Liver (tissue), 9 donors: Measurements from ENCODE around the gene ATP2A1. TPM values are rescaled to one million over a fixed set of nuclear protein-coding genes. Genes with fewer than 3 reads are reported as not detected.

Source experiments
- DNase-seq: peaks from one replicate; pipeline ENCODE4 v3.0.0-alpha.2; 2017; ENCODE audit warnings: low spot score
- H3K27ac ChIP-seq, 2 donors: one replicate each; pipeline ENCODE4 v1.7.0; 2013; ENCODE audit warnings: inconsistent platforms in 2 of 2, low read length in 2 of 2, control low read depth in 1 of 2, low read depth in 1 of 2, mild to moderate bottlenecking in 1 of 2
- H3K27me3 ChIP-seq, 4 donors: one replicate each; pipeline versions ENCODE4 v1.6.1 to v1.7.0; 2013; ENCODE audit warnings: low read length in 3 of 4, inconsistent platforms in 1 of 4, mild to moderate bottlenecking in 1 of 4, moderate library complexity in 1 of 4; ENCODE audit not compliant: control insufficient read depth in 4 of 4, insufficient read depth in 4 of 4
- H3K36me3 ChIP-seq, 4 donors: one replicate each; pipeline versions ENCODE4 v1.6.1 to v1.7.0; 2013; ENCODE audit warnings: low read length in 3 of 4, mild to moderate bottlenecking in 3 of 4, low read depth in 1 of 4, moderate library complexity in 1 of 4; ENCODE audit not compliant: control insufficient read depth in 4 of 4, insufficient read depth in 3 of 4
- H3K4me1 ChIP-seq, 4 donors: one replicate each; pipeline versions ENCODE4 v1.6.1 to v1.7.0; 2013; ENCODE audit warnings: low read length in 3 of 4, mild to moderate bottlenecking in 3 of 4, moderate library complexity in 1 of 4; ENCODE audit not compliant: control insufficient read depth in 4 of 4, insufficient read depth in 4 of 4
- H3K4me3 ChIP-seq, 3 donors: one replicate each; pipeline versions ENCODE4 v1.6.1 to v1.7.0; 2013; ENCODE audit warnings: low read length in 3 of 3, control low read depth in 1 of 3, low read depth in 1 of 3, mild to moderate bottlenecking in 1 of 3
- H3K9ac ChIP-seq, 2 donors: one replicate each; pipeline ENCODE4 v1.7.0; 2013; ENCODE audit warnings: low read length in 2 of 2, mild to moderate bottlenecking in 2 of 2, moderate library complexity in 2 of 2, control low read depth in 1 of 2, low read depth in 1 of 2
- H3K9me3 ChIP-seq, 4 donors: one replicate each; pipeline versions ENCODE4 v1.6.1 to v1.7.0; 2013; ENCODE audit warnings: low read length in 3 of 4; ENCODE audit not compliant: control insufficient read depth in 4 of 4
- FOXA1 ChIP-seq: IDR thresholded peaks from 2 replicates; pipeline ENCODE4 v1.6.1; 2016; ENCODE audit warnings: antibody characterized with exemption
- FOXA2 ChIP-seq: IDR thresholded peaks from 2 replicates; pipeline ENCODE4 v1.6.1; 2016; ENCODE audit warnings: antibody characterized with exemption
- GABPA ChIP-seq, 2 donors: IDR thresholded peaks in 1 of 2; conservative IDR thresholded peaks in 1 of 2; 2 replicates each; pipeline ENCODE4 v1.6.1; 2016; ENCODE audit warnings: antibody characterized with exemption in 2 of 2, mild to moderate bottlenecking in 1 of 2, moderate library complexity in 1 of 2
- HNF4A ChIP-seq, 2 donors: conservative IDR thresholded peaks; 2 replicates each; pipeline ENCODE4 v1.6.1; 2016; ENCODE audit warnings: antibody characterized with exemption in 2 of 2, mild to moderate bottlenecking in 2 of 2
- HNF4G ChIP-seq: IDR thresholded peaks from 2 replicates; pipeline ENCODE4 v1.6.1; 2016; ENCODE audit warnings: antibody characterized with exemption
- JUND ChIP-seq, 2 donors: IDR thresholded peaks; 2 replicates each; pipeline ENCODE4 v1.6.1; 2016; ENCODE audit warnings: antibody characterized with exemption in 2 of 2
- NR2F2 ChIP-seq: IDR thresholded peaks from 2 replicates; pipeline ENCODE4 v1.6.1; 2016; ENCODE audit warnings: antibody characterized with exemption
- RAD21 ChIP-seq, 2 donors: IDR thresholded peaks; 2 replicates each; pipeline ENCODE4 v1.6.1; 2016; ENCODE audit warnings: antibody characterized with exemption in 2 of 2, mild to moderate bottlenecking in 2 of 2
- RXRA ChIP-seq, 2 donors: IDR thresholded peaks; 2 replicates each; pipeline ENCODE4 v1.6.1; 2017 to 2018; ENCODE audit warnings: antibody characterized with exemption in 2 of 2, mild to moderate bottlenecking in 1 of 2
- TAF1 ChIP-seq: conservative IDR thresholded peaks from 2 replicates; pipeline ENCODE4 v1.6.1; 2016; ENCODE audit warnings: antibody characterized with exemption, mild to moderate bottlenecking
- YY1 ChIP-seq: IDR thresholded peaks from 2 replicates; pipeline ENCODE4 v1.6.1; 2016; ENCODE audit warnings: antibody characterized with exemption, mild to moderate bottlenecking
- WGBS: extraction: QIAGEN DNeasy Blood & Tissue Kit; methylation state at CpG from one replicate; pipeline ENCODE4 v1.1.7; 2013; 5-methylcytosine and 5-hydroxymethylcytosine counted together
- polyA plus RNA-seq, 2 donors: library from polyadenylated mRNA; stranded (reverse) in 1 of 2; unstranded in 1 of 2; fragments of 200-250 nt in 1 of 2; fragments of >200 nt in 1 of 2; fragmentation: Nextera tagmentation in 1 of 2; extraction: Ambion mirVana in 1 of 2; gene quantifications; one replicate each; pipeline versions ENCODE4 v1.2.1 to v1.2.3, GENCODE V29; 2013 to 2015
- total RNA-seq, 2 donors: library from RNA; depleted of rRNA; stranded (reverse); fragments of >200 nt; gene quantifications; one replicate each; pipeline ENCODE4 v1.2.3, GENCODE V29; 2014
- TF ChIP-seq, protein P1 (sequence below): IDR thresholded peaks from 2 replicates; pipeline ENCODE4 v1.6.1; 2016; ENCODE audit warnings: antibody characterized with exemption
- TF ChIP-seq, protein P2 (sequence below): fragments of 150-350 bp; IDR thresholded peaks from 2 replicates; pipeline ENCODE4 v1.5.1; 2017; ENCODE audit warnings: improper control_type of control experiment, low read depth, low read length; ENCODE audit not compliant: missing input control
- TF ChIP-seq, protein P3 (sequence below): IDR thresholded peaks from 2 replicates; pipeline ENCODE4 v1.6.1; 2016; ENCODE audit warnings: antibody characterized with exemption, mild to moderate bottlenecking
- TF ChIP-seq, protein P4 (sequence below): IDR thresholded peaks from 2 replicates; pipeline ENCODE4 v1.6.1; 2016; ENCODE audit warnings: antibody characterized with exemption
- donor health status: healthy.
- donor health status: healthy.
- donor health status: healthy.
- donor health status: healthy.
- donor health status: healthy.

The ATP2A1 gene
- total and polyA plus RNA-seq, 4 donors, result 0.07 to 0.23 (median 0.13) TPM

DNA sequence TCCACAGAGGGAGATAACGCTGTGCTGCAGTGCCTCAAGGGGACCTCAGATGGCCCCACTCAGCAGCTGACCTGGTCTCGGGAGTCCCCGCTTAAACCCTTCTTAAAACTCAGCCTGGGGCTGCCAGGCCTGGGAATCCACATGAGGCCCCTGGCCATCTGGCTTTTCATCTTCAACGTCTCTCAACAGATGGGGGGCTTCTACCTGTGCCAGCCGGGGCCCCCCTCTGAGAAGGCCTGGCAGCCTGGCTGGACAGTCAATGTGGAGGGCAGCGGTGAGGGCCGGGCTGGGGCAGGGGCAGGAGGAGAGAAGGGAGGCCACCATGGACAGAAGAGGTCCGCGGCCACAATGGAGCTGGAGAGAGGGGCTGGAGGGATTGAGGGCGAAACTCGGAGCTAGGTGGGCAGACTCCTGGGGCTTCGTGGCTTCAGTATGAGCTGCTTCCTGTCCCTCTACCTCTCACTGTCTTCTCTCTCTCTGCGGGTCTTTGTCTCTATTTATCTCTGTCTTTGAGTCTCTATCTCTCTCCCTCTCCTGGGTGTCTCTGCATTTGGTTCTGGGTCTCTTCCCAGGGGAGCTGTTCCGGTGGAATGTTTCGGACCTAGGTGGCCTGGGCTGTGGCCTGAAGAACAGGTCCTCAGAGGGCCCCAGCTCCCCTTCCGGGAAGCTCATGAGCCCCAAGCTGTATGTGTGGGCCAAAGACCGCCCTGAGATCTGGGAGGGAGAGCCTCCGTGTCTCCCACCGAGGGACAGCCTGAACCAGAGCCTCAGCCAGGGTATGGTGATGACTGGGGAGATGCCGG is 54.3 kb downstream of the ATP2A1 start (continued):
- TF ChIP-seq GABPA (IDR thresholded peaks at IDR 0.05 in 1 of 2, conservative IDR thresholded peaks at IDR 0.05 in 1 of 2), result no peak
- TF ChIP-seq HNF4A (conservative IDR thresholded peaks at IDR 0.05), result no peak
- TF ChIP-seq, protein P1, sequence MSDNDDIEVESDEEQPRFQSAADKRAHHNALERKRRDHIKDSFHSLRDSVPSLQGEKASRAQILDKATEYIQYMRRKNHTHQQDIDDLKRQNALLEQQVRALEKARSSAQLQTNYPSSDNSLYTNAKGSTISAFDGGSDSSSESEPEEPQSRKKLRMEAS, result no peak

DNA sequence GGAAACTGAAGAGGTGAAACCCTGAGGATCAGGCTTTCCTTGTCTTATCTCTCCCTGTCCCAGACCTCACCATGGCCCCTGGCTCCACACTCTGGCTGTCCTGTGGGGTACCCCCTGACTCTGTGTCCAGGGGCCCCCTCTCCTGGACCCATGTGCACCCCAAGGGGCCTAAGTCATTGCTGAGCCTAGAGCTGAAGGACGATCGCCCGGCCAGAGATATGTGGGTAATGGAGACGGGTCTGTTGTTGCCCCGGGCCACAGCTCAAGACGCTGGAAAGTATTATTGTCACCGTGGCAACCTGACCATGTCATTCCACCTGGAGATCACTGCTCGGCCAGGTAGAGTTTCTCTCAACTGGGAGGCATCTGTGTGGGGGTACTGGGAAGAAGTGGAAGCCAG is 54.9 kb downstream of the ATP2A1 start:
- no peak overlapping the region for H3K9ac ChIP-seq
- H3K27me3 ChIP-seq, result no peaks in the 10 kb centered on the region
- TF ChIP-seq YY1, result no peak
- no peak for TF ChIP-seq GABPA (IDR thresholded peaks at IDR 0.05 in 1 of 2, conservative IDR thresholded peaks at IDR 0.05 in 1 of 2)
- TF ChIP-seq HNF4A (conservative IDR thresholded peaks at IDR 0.05), result no peak
- no peak for TF ChIP-seq FOXA1
- TF ChIP-seq, protein P2, sequence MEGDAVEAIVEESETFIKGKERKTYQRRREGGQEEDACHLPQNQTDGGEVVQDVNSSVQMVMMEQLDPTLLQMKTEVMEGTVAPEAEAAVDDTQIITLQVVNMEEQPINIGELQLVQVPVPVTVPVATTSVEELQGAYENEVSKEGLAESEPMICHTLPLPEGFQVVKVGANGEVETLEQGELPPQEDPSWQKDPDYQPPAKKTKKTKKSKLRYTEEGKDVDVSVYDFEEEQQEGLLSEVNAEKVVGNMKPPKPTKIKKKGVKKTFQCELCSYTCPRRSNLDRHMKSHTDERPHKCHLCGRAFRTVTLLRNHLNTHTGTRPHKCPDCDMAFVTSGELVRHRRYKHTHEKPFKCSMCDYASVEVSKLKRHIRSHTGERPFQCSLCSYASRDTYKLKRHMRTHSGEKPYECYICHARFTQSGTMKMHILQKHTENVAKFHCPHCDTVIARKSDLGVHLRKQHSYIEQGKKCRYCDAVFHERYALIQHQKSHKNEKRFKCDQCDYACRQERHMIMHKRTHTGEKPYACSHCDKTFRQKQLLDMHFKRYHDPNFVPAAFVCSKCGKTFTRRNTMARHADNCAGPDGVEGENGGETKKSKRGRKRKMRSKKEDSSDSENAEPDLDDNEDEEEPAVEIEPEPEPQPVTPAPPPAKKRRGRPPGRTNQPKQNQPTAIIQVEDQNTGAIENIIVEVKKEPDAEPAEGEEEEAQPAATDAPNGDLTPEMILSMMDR, result no peak
- no peak for TF ChIP-seq FOXA2
- TF ChIP-seq RAD21 (IDR thresholded peaks at IDR 0.05), result no peak
- TF ChIP-seq, protein P3, sequence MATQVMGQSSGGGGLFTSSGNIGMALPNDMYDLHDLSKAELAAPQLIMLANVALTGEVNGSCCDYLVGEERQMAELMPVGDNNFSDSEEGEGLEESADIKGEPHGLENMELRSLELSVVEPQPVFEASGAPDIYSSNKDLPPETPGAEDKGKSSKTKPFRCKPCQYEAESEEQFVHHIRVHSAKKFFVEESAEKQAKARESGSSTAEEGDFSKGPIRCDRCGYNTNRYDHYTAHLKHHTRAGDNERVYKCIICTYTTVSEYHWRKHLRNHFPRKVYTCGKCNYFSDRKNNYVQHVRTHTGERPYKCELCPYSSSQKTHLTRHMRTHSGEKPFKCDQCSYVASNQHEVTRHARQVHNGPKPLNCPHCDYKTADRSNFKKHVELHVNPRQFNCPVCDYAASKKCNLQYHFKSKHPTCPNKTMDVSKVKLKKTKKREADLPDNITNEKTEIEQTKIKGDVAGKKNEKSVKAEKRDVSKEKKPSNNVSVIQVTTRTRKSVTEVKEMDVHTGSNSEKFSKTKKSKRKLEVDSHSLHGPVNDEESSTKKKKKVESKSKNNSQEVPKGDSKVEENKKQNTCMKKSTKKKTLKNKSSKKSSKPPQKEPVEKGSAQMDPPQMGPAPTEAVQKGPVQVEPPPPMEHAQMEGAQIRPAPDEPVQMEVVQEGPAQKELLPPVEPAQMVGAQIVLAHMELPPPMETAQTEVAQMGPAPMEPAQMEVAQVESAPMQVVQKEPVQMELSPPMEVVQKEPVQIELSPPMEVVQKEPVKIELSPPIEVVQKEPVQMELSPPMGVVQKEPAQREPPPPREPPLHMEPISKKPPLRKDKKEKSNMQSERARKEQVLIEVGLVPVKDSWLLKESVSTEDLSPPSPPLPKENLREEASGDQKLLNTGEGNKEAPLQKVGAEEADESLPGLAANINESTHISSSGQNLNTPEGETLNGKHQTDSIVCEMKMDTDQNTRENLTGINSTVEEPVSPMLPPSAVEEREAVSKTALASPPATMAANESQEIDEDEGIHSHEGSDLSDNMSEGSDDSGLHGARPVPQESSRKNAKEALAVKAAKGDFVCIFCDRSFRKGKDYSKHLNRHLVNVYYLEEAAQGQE, result no peak
- TF ChIP-seq, protein P4, sequence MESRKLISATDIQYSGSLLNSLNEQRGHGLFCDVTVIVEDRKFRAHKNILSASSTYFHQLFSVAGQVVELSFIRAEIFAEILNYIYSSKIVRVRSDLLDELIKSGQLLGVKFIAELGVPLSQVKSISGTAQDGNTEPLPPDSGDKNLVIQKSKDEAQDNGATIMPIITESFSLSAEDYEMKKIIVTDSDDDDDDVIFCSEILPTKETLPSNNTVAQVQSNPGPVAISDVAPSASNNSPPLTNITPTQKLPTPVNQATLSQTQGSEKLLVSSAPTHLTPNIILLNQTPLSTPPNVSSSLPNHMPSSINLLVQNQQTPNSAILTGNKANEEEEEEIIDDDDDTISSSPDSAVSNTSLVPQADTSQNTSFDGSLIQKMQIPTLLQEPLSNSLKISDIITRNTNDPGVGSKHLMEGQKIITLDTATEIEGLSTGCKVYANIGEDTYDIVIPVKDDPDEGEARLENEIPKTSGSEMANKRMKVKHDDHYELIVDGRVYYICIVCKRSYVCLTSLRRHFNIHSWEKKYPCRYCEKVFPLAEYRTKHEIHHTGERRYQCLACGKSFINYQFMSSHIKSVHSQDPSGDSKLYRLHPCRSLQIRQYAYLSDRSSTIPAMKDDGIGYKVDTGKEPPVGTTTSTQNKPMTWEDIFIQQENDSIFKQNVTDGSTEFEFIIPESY, result no peak
- no peak overlapping the region for H3K4me3 ChIP-seq
- no peaks in the 10 kb centered on the region for H3K36me3 ChIP-seq
- peaks cover 0 to 5% (median 0%) of the 10 kb centered on the region in 4 donors for H3K4me1 ChIP-seq
- H3K27ac ChIP-seq, result no peak overlapping the region
- DNase-seq, result no peak
- no peaks in the 10 kb centered on the region for H3K9me3 ChIP-seq
- WGBS, result 84% methylated on average over 8 of the region's 8 CpGs

DNA sequence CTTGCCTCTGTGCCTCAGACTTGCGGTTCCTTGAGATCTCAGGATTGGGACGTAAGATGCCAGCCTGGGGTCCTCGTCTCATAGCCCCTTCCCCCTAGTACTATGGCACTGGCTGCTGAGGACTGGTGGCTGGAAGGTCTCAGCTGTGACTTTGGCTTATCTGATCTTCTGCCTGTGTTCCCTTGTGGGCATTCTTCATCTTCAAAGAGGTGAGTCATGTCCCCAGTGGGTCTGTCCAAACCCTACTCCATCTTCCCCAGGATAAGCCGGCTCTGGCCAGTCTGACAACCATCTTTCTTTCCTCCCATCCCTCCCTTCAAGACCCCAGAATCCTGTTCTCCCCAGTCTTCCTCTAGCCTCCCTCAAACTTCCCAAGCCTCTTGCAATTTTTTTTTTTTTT is 57.1 kb downstream of the ATP2A1 start:
- Histone ChIP-seq H3K9ac (no peak overlapping the region), H3K36me3 (no peaks in the 10 kb centered on the region), H3K4me3 (no peak overlapping the region), H3K27ac (no peak overlapping the region), H3K9me3 (no peaks in the 10 kb centered on the region), H3K27me3 (no peaks in the 10 kb centered on the region), H3K4me1 (peaks cover 0 to 5% (median 0%) of the 10 kb centered on the region in 4 donors)
- DNase-seq, result no peak
- 97% methylated on average over 4 of the region's 4 CpGs for WGBS
- TF ChIP-seq HNF4G (no peak), JUND (IDR thresholded peaks at IDR 0.05) (no peak), NR2F2 (no peak), RXRA (IDR thresholded peaks at IDR 0.05) (no peak), FOXA2 (no peak), YY1 (no peak), RAD21 (IDR thresholded peaks at IDR 0.05) (no peak), FOXA1 (no peak), HNF4A (conservative IDR thresholded peaks at IDR 0.05) (no peak), TAF1 (no peak), GABPA (IDR thresholded peaks at IDR 0.05 in 1 of 2, conservative IDR thresholded peaks at IDR 0.05 in 1 of 2) (no peak)
- TF ChIP-seq, protein P2, result no peak
- TF ChIP-seq, protein P4, result no peak
